ENCODE measurements around the gene NAALADL2.

The NAALADL2 gene

GRCh38 chr3:175836617-175837016, 977.5 kb downstream of the NAALADL2 start:
- DNase-seq (ENCODE audit: low read depth in 2 of 2), result no peak

- no peak for DNase-seq (ENCODE audit: low read depth in 2 of 2)
Observed at GRCh38 chr3:175837962-175838361, 978.8 kb downstream of the NAALADL2 start.

GRCh38 chr3:175839366-175840005, 980.4 kb downstream of the NAALADL2 start:
- DNase-seq (ENCODE audit: low read depth in 2 of 2), result no peak

GRCh38 chr3:175851541-175851940, 992.4 kb downstream of the NAALADL2 start:
- no peak for DNase-seq (ENCODE audit: low read depth in 2 of 2)

- no peak for DNase-seq (ENCODE audit: low read depth in 2 of 2)
Observed at GRCh38 chr3:175852560-175852959, 993.4 kb downstream of the NAALADL2 start.

GRCh38 chr3:175857666-175858270, 998.6 kb downstream of the NAALADL2 start:
- no peak for DNase-seq (ENCODE audit: low read depth in 2 of 2)
